GF-D8 (cell line): ENCODE results near the gene ALPG.
"Not testable (repeated sequence)": the region's sequence is repeated elsewhere in the genome, so short reads cannot be mapped to it uniquely, and the experiment has no call there.

Experiments
- DNase-seq: peaks from one replicate; lab custom pipeline; 2025; lab: John Stamatoyannopoulos, UW

Gene ALPG

GRCh38 chr2:232377319-232377718 lies 29.3 kb upstream of the ALPG start:
- DNase-seq: no peak

GRCh38 chr2:232377841-232378734 lies 28.6 kb upstream of the ALPG start:
- DNase-seq: no peak

GRCh38 chr2:232378735-232379151 lies 27.9 kb upstream of the ALPG start, which contains the start of gene ALPP:
Gene ALPP, plus strand, starts transcription at chr2:232378751. Its CDS starts 52 bp downstream, at chr2:232378803.
- not testable (repeated sequence) for DNase-seq

- not testable (repeated sequence) for DNase-seq
Measured at GRCh38 chr2:232379610-232380590, 26.7 kb upstream of the ALPG start.

GRCh38 chr2:232381204-232382031 lies 25.2 kb upstream of the ALPG start:
- DNase-seq: not testable (repeated sequence)

GRCh38 chr2:232382331-232383225 lies 24.1 kb upstream of the ALPG start:
- DNase-seq: no peak

GRCh38 chr2:232384466-232384865 lies 22.2 kb upstream of the ALPG start:
- no peak for DNase-seq

- DNase-seq: not testable (repeated sequence)
Measured at GRCh38 chr2:232385058-232385457, 21.6 kb upstream of the ALPG start.

- no peak for DNase-seq
Measured at GRCh38 chr2:232385660-232386489, 20.8 kb upstream of the ALPG start.

GRCh38 chr2:232386490-232386739 lies 20.2 kb upstream of the ALPG start:
- no peak for DNase-seq

- DNase-seq: no peak
Measured at GRCh38 chr2:232386740-232387450, 19.7 kb upstream of the ALPG start.

GRCh38 chr2:232387451-232388171 lies 19.0 kb upstream of the ALPG start:
- no peak for DNase-seq

- no peak for DNase-seq
Measured at GRCh38 chr2:232388324-232388891, 18.2 kb upstream of the ALPG start.

GRCh38 chr2:232389327-232389726 lies 17.3 kb upstream of the ALPG start:
- DNase-seq: no peak

GRCh38 chr2:232390661-232391060 lies 16.0 kb upstream of the ALPG start:
- no peak for DNase-seq

GRCh38 chr2:232393556-232393955 lies 13.1 kb upstream of the ALPG start:
- no peak for DNase-seq

- DNase-seq: not testable (repeated sequence)
Measured at GRCh38 chr2:232394431-232394830, 12.2 kb upstream of the ALPG start.

- DNase-seq: no peak
Measured at GRCh38 chr2:232395586-232395985, 11.1 kb upstream of the ALPG start.
